Choroid plexus epithelial cell (primary cell): Measurements from ENCODE around the gene KIAA1671.

Source experiments
- DNase-seq: peaks from one replicate; pipeline ENCODE4 v3.0.0-alpha.2; 2010; ENCODE audit warnings: low read depth
- H3K4me3 ChIP-seq: 2 replicates; pipeline ENCODE4 v1.5.1; 2011; ENCODE audit warnings: low read depth, mild to moderate bottlenecking, control low read depth, low read length, moderate library complexity
- CTCF ChIP-seq: conservative IDR thresholded peaks from 2 replicates; pipeline ENCODE4 v1.5.1; 2011; ENCODE audit warnings: low read depth, mild to moderate bottlenecking, control low read depth, inconsistent platforms, low read length, moderate library complexity

KIAA1671 gene

GRCh38 chr22:25161916-25162530 is 209.5 kb downstream of the KIAA1671 start:
- no peak for DNase-seq
- no peak overlapping the region for H3K4me3 ChIP-seq
- TF ChIP-seq CTCF = no peak

- H3K4me3 ChIP-seq = no peak overlapping the region
- no peak for TF ChIP-seq CTCF
- no peak for DNase-seq
Observed at GRCh38 chr22:25162561-25162960, 210.0 kb downstream of the KIAA1671 start.

GRCh38 chr22:25165785-25166184 is 213.3 kb downstream of the KIAA1671 start:
- H3K4me3 ChIP-seq = no peak overlapping the region
- TF ChIP-seq CTCF = no peak
- no peak for DNase-seq

GRCh38 chr22:25166266-25167040 is 213.9 kb downstream of the KIAA1671 start:
- TF ChIP-seq CTCF = no peak
- H3K4me3 ChIP-seq = no peak overlapping the region

GRCh38 chr22:25167082-25167481 is 214.6 kb downstream of the KIAA1671 start:
- TF ChIP-seq CTCF = no peak
- DNase-seq = no peak
- H3K4me3 ChIP-seq = no peak overlapping the region

More at GRCh38 chr22:25166266-25167040, 213.9 kb downstream of the KIAA1671 start:
- DNase-seq = no peak

- no peak for DNase-seq
- H3K4me3 ChIP-seq = no peak overlapping the region
- no peak for TF ChIP-seq CTCF
Observed at GRCh38 chr22:25167834-25168601, 215.5 kb downstream of the KIAA1671 start.
